ENCODE measurements around the gene SEPHS2.
"Not testable (repeated sequence)": the region's sequence is repeated elsewhere in the genome, so short reads cannot be mapped to it uniquely, and the experiment has no call there.

Gene SEPHS2

GRCh38 chr16:30445408-30446202 is at the start of gene SEPHS2:
TSS of gene SEPHS2 (minus strand) at chr16:30445874. CDS start at chr16:30445727, 147 bp downstream.
- peak; percentile 89 to 94 for DNase-seq

GRCh38 chr16:30494709-30495108 is 49.0 kb upstream of the SEPHS2 start:
- DNase-seq, result no peak

GRCh38 chr16:30493941-30494488 is 48.3 kb upstream of the SEPHS2 start:
- DNase-seq, result no peak

- peak; percentile 58 to 85 for DNase-seq
These were observed 46.2 kb upstream of the SEPHS2 start for GRCh38 chr16:30491744-30492308.

GRCh38 chr16:30491229-30491628 is 45.6 kb upstream of the SEPHS2 start:
- DNase-seq, result no peak

- no peak for DNase-seq
These were observed 44.5 kb upstream of the SEPHS2 start for GRCh38 chr16:30490210-30490609.

GRCh38 chr16:30488764-30489605 is 43.3 kb upstream of the SEPHS2 start:
- no peak for DNase-seq

GRCh38 chr16:30485818-30486436 is 40.3 kb upstream of the SEPHS2 start:
- no peak for DNase-seq

GRCh38 chr16:30484887-30485286 is 39.2 kb upstream of the SEPHS2 start:
- DNase-seq, result no peak

GRCh38 chr16:30482366-30482765 is 36.7 kb upstream of the SEPHS2 start:
- no peak for DNase-seq

GRCh38 chr16:30481381-30481780 is 35.7 kb upstream of the SEPHS2 start:
- no peak for DNase-seq

GRCh38 chr16:30478766-30479478 is 33.2 kb upstream of the SEPHS2 start:
- DNase-seq, result no peak

- not testable (repeated sequence) for DNase-seq
These were observed 32.1 kb upstream of the SEPHS2 start for GRCh38 chr16:30477773-30478172.

- no peak for DNase-seq
These were observed 31.3 kb upstream of the SEPHS2 start for GRCh38 chr16:30476991-30477390.

- DNase-seq, result no peak
These were observed 29.0 kb upstream of the SEPHS2 start for GRCh38 chr16:30474684-30475083.

GRCh38 chr16:30474074-30474452 is 28.4 kb upstream of the SEPHS2 start:
- no peak for DNase-seq

GRCh38 chr16:30473231-30474073 is 27.8 kb upstream of the SEPHS2 start:
- DNase-seq, result no peak

GRCh38 chr16:30472328-30472942 is 26.8 kb upstream of the SEPHS2 start, which contains the start of gene ITGAL:
TSS of gene ITGAL (plus strand) at chr16:30472742. CDS start at chr16:30472838, 96 bp downstream.
- no peak for DNase-seq

- no peak for DNase-seq
These were observed 24.9 kb upstream of the SEPHS2 start for GRCh38 chr16:30470632-30470995.

GRCh38 chr16:30470170-30470512 is 24.5 kb upstream of the SEPHS2 start:
- no peak for DNase-seq

- DNase-seq, result no peak
These were observed 18.4 kb upstream of the SEPHS2 start for GRCh38 chr16:30464078-30464477.
